Right hindlimb (tissue), 1 donor: ENCODE measurements around the gene RFX3.
A peak's percentile ranks its signal among the peaks of the same experiment; 100 is the strongest.
"Not testable (repeated sequence)": the region's sequence is repeated elsewhere in the genome, so short reads cannot be mapped to it uniquely, and the experiment has no call there.

ENCODE experiments used
- DNase-seq: peaks from one replicate; pipeline ENCODE4 v3.0.0-alpha.2; 2018

RFX3 gene

GRCh38 chr9:3342159-3342777 is 183.5 kb downstream of the RFX3 start:
- no peak for DNase-seq

GRCh38 chr9:3337515-3338225 is 188.1 kb downstream of the RFX3 start:
- peak; percentile 18 for DNase-seq

GRCh38 chr9:3336951-3337350 is 188.8 kb downstream of the RFX3 start:
- DNase-seq = no peak

GRCh38 chr9:3332802-3333201 is 193.0 kb downstream of the RFX3 start:
- no peak for DNase-seq

GRCh38 chr9:3331801-3332200 is 194.0 kb downstream of the RFX3 start:
- DNase-seq = no peak

GRCh38 chr9:3330792-3331420 is 194.9 kb downstream of the RFX3 start:
- no peak for DNase-seq

GRCh38 chr9:3329361-3329760 is 196.4 kb downstream of the RFX3 start:
- DNase-seq = no peak

- DNase-seq = no peak
Measured at GRCh38 chr9:3323714-3324113, 202.1 kb downstream of the RFX3 start.

GRCh38 chr9:3321186-3321585 is 204.6 kb downstream of the RFX3 start:
- no peak for DNase-seq

- not testable (repeated sequence) for DNase-seq
Measured at GRCh38 chr9:3312595-3312994, 213.2 kb downstream of the RFX3 start.

- no peak for DNase-seq
Measured at GRCh38 chr9:3308609-3309008, 217.2 kb downstream of the RFX3 start.

- not testable (repeated sequence) for DNase-seq
Measured at GRCh38 chr9:3304388-3304787, 221.4 kb downstream of the RFX3 start.

GRCh38 chr9:3299872-3300271 is 225.9 kb downstream of the RFX3 start:
- no peak for DNase-seq

- no peak for DNase-seq
Measured at GRCh38 chr9:3296536-3296935, 229.3 kb downstream of the RFX3 start.

GRCh38 chr9:3292311-3292710 is 233.5 kb downstream of the RFX3 start:
- no peak for DNase-seq

GRCh38 chr9:3290231-3290840 is 235.5 kb downstream of the RFX3 start:
- DNase-seq = no peak

GRCh38 chr9:3288686-3289085 is 237.1 kb downstream of the RFX3 start:
- DNase-seq = no peak

- no peak for DNase-seq
Measured at GRCh38 chr9:3285365-3286161, 240.2 kb downstream of the RFX3 start.

- DNase-seq = no peak
Measured at GRCh38 chr9:3282365-3282764, 243.4 kb downstream of the RFX3 start.

- no peak for DNase-seq
Measured at GRCh38 chr9:3281399-3281798, 244.4 kb downstream of the RFX3 start.

GRCh38 chr9:3277200-3277599 is 248.6 kb downstream of the RFX3 start:
- no peak for DNase-seq

- no peak for DNase-seq
Measured at GRCh38 chr9:3271581-3271980, 254.2 kb downstream of the RFX3 start.

- DNase-seq = no peak
Measured at GRCh38 chr9:3271157-3271556, 254.6 kb downstream of the RFX3 start.
